PFSK-1 (cell line): Measurements from ENCODE around the gene C1RL.

Experiments used
- FOXP2 ChIP-seq: optimal IDR thresholded peaks from 2 replicates; pipeline ENCODE3; 2011; ENCODE audit warnings: borderline replicate concordance, control low read depth, inconsistent platforms; ENCODE audit not compliant: insufficient read depth; ENCODE audit errors: extremely low read length, extremely low read depth
- POLR2AphosphoS5 ChIP-seq: IDR thresholded peaks from 2 replicates; pipeline ENCODE4 v1.6.1; 2012; ENCODE audit warnings: low read depth, mild to moderate bottlenecking, control low read depth, low read length, moderate library complexity
- SIN3A ChIP-seq: IDR thresholded peaks from 2 replicates; pipeline ENCODE4 v1.6.1; 2012; ENCODE audit warnings: mild to moderate bottlenecking, low read length, moderate library complexity, borderline replicate concordance; ENCODE audit not compliant: insufficient read depth
- TAF1 ChIP-seq: IDR thresholded peaks from 2 replicates; pipeline ENCODE4 v1.6.1; 2012; ENCODE audit warnings: low read length, control low read depth, borderline replicate concordance; ENCODE audit not compliant: insufficient read depth
- TF ChIP-seq, protein P1 (sequence below), 2 experiments: IDR thresholded peaks; 2 replicates each; pipeline versions ENCODE4 v1.6.1 to v1.8.0; 2011 to 2012; ENCODE audit warnings: low read depth in 2 of 2, low read length in 2 of 2, control low read depth in 1 of 2, inconsistent platforms in 1 of 2, mild to moderate bottlenecking in 1 of 2, moderate library complexity in 1 of 2; ENCODE audit not compliant: insufficient read depth in 1 of 2

The C1RL gene

DNA sequence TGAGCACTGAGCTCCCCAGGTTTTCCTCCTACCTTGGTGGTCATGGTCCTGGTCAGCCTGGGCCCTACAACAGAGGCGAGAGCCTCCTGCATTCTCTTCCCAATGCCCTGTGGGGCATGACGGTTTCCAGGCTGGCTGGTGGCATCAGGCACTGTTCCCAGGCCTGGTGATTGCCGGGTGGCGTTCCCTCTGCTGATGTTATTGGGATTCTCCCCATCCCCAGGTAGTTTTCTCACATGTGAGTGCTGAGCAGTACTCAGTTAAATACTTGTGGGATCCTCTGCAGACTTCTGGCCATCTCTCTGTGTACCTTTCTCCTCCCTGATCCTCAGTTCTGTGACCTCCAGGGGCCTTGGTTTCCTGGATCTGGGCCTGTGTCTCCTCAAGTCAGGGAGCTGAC, 32.5 kb downstream of the C1RL start:
- no peak for TF ChIP-seq POLR2AphosphoS5
- no peak for TF ChIP-seq FOXP2
- TF ChIP-seq TAF1 = no peak
- TF ChIP-seq, protein P1, sequence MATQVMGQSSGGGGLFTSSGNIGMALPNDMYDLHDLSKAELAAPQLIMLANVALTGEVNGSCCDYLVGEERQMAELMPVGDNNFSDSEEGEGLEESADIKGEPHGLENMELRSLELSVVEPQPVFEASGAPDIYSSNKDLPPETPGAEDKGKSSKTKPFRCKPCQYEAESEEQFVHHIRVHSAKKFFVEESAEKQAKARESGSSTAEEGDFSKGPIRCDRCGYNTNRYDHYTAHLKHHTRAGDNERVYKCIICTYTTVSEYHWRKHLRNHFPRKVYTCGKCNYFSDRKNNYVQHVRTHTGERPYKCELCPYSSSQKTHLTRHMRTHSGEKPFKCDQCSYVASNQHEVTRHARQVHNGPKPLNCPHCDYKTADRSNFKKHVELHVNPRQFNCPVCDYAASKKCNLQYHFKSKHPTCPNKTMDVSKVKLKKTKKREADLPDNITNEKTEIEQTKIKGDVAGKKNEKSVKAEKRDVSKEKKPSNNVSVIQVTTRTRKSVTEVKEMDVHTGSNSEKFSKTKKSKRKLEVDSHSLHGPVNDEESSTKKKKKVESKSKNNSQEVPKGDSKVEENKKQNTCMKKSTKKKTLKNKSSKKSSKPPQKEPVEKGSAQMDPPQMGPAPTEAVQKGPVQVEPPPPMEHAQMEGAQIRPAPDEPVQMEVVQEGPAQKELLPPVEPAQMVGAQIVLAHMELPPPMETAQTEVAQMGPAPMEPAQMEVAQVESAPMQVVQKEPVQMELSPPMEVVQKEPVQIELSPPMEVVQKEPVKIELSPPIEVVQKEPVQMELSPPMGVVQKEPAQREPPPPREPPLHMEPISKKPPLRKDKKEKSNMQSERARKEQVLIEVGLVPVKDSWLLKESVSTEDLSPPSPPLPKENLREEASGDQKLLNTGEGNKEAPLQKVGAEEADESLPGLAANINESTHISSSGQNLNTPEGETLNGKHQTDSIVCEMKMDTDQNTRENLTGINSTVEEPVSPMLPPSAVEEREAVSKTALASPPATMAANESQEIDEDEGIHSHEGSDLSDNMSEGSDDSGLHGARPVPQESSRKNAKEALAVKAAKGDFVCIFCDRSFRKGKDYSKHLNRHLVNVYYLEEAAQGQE (IDR thresholded peaks at IDR 0.05; ENCODE audit: insufficient read depth in 1 of 2, low read depth in 2 of 2, low read length in 2 of 2) = no peak
- no peak for TF ChIP-seq SIN3A

DNA sequence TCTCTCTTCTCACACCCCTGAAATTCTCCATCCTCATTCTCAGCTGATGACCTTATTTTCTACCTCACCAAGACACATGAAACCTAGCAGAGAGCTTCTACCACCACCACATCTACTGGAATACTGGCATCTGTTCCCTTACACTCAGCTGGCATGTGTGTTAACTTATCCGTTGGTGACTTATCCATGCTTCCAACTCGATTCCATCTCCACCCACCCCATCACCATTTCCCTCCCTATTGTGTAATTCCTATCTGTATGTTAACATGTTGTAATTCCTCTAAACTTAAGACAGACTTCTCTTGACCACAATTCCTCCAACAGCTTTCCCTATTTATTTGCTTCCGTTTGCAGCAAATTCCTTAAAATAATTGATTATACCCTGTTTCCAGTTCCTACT, 33.1 kb downstream of the C1RL start:
- TF ChIP-seq, protein P1 (IDR thresholded peaks at IDR 0.05; ENCODE audit: insufficient read depth in 1 of 2, low read depth in 2 of 2, low read length in 2 of 2) = no peak
- TF ChIP-seq FOXP2 = no peak
- TF ChIP-seq POLR2AphosphoS5 = no peak
- no peak for TF ChIP-seq TAF1
- no peak for TF ChIP-seq SIN3A

GRCh38 chr12:7075518-7075917, 33.5 kb downstream of the C1RL start:
- TF ChIP-seq, protein P1 (IDR thresholded peaks at IDR 0.05; ENCODE audit: insufficient read depth in 1 of 2, low read depth in 2 of 2, low read length in 2 of 2) = no peak
- no peak for TF ChIP-seq TAF1
- no peak for TF ChIP-seq SIN3A
- no peak for TF ChIP-seq FOXP2
- TF ChIP-seq POLR2AphosphoS5 = no peak

GRCh38 chr12:7073946-7074345, 35.1 kb downstream of the C1RL start:
- TF ChIP-seq FOXP2 = no peak
- TF ChIP-seq, protein P1 (IDR thresholded peaks at IDR 0.05; ENCODE audit: insufficient read depth in 1 of 2, low read depth in 2 of 2, low read length in 2 of 2) = no peak

GRCh38 chr12:7072554-7072953, 36.5 kb downstream of the C1RL start:
- TF ChIP-seq TAF1 (no peak), FOXP2 (no peak), SIN3A (no peak), POLR2AphosphoS5 (no peak)
- TF ChIP-seq, protein P1 (IDR thresholded peaks at IDR 0.05; ENCODE audit: insufficient read depth in 1 of 2, low read depth in 2 of 2, low read length in 2 of 2) = no peak
